Suprapubic skin (tissue), 4 donors: ENCODE measurements around the gene CD86. TPM values are rescaled to one million over a fixed set of nuclear protein-coding genes. Genes with fewer than 3 reads are reported as not detected.

Experiments
- DNase-seq, 2 donors: peaks; one replicate each; pipeline ENCODE4 v3.0.0-alpha.2; 2019; ENCODE audit warnings: low spot score in 2 of 2
- H3K27ac ChIP-seq: fragments of 200-600 bp; sonication (generic); one replicate; pipeline ENCODE4 v1.5.1; 2019
- H3K27me3 ChIP-seq: fragments of 200-600 bp; sonication (generic); one replicate; pipeline ENCODE4 v1.5.1; 2019
- H3K36me3 ChIP-seq: fragments of 200-600 bp; sonication (generic); one replicate; pipeline ENCODE4 v1.5.1; 2019
- H3K4me1 ChIP-seq: fragments of 200-600 bp; sonication (generic); one replicate; pipeline ENCODE4 v1.5.1; 2019
- H3K4me3 ChIP-seq: fragments of 200-600 bp; sonication (generic); one replicate; pipeline ENCODE4 v1.5.1; 2019; ENCODE audit warnings: mild to moderate bottlenecking
- H3K9me3 ChIP-seq: fragments of 200-600 bp; sonication (generic); one replicate; pipeline ENCODE4 v1.5.1; 2019
- CTCF ChIP-seq, 2 donors: fragments of 200-600 bp in 1 of 2; fragments of 450-650 bp in 1 of 2; sonication (generic) in 1 of 2; IDR thresholded peaks; one replicate each; pipeline ENCODE4 v1.5.1; 2016 to 2019; ENCODE audit warnings: antibody characterized with exemption in 2 of 2, mild to moderate bottlenecking in 1 of 2, moderate library complexity in 1 of 2
- EP300 ChIP-seq: sonication (generic); formaldehyde crosslinking; IDR thresholded peaks from one replicate; pipeline ENCODE4 v1.6.1; 2017; ENCODE audit warnings: antibody characterized with exemption
- POLR2A ChIP-seq, 2 donors: fragments of 450-650 bp; IDR thresholded peaks; one replicate each; pipeline ENCODE4 v1.6.1; 2017; ENCODE audit warnings: antibody characterized with exemption in 2 of 2, mild to moderate bottlenecking in 2 of 2, moderate library complexity in 2 of 2
- POLR2AphosphoS5 ChIP-seq, 3 donors: sonication (generic); formaldehyde crosslinking; IDR thresholded peaks; one replicate each; pipeline ENCODE4 v1.6.1; 2017; ENCODE audit warnings: antibody characterized with exemption in 3 of 3
- WGBS: methylation state at CpG from one replicate; pipeline ENCODE4 v1.1.5; 2018; 5-methylcytosine and 5-hydroxymethylcytosine counted together
- total RNA-seq, 4 donors: library from RNA; depleted of rRNA; stranded (reverse); fragments of >200 nt; gene quantifications; one replicate each; pipeline ENCODE4 v1.1.0, GENCODE V29; 2016

CD86 gene
- total RNA-seq, 4 donors from 2014 or later, result 2.2 to 12.2 (median 3.3) TPM

GRCh38 chr3:122021811-122022401, 33.3 kb upstream of the CD86 start, which contains the start of gene ILDR1:
Gene ILDR1 (minus strand): TSS chr3:122022247. CDS start chr3:122022077, 170 bp downstream.
- Histone ChIP-seq H3K36me3 (no peaks in the 10 kb centered on the region), H3K27me3 (peaks cover 7% of the 10 kb centered on the region), H3K4me3 (peak within 1 kb of the TSS; percentile 47), H3K27ac (peak within 1 kb of the TSS; percentile 35), H3K9me3 (no peaks in the 10 kb centered on the region), H3K4me1 (peaks cover 9% of the 10 kb centered on the region)
- no peak for DNase-seq
- 7% methylated on average over 34 of the region's 43 CpGs for WGBS
- TF ChIP-seq POLR2A (IDR thresholded peaks at IDR 0.05) (no peak), CTCF (IDR thresholded peaks at IDR 0.05) (no peak), POLR2AphosphoS5 (IDR thresholded peaks at IDR 0.05) (no peak), EP300 (no peak)

GRCh38 chr3:122023335-122023910, 31.7 kb upstream of the CD86 start:
- TF ChIP-seq EP300 (no peak), POLR2A (IDR thresholded peaks at IDR 0.05) (no peak), POLR2AphosphoS5 (IDR thresholded peaks at IDR 0.05) (no peak)
- Histone ChIP-seq H3K4me1 (peaks cover 9% of the 10 kb centered on the region), H3K27ac (no peak overlapping the region), H3K9me3 (no peaks in the 10 kb centered on the region), H3K36me3 (no peaks in the 10 kb centered on the region), H3K4me3 (no peak overlapping the region), H3K27me3 (peaks cover 7% of the 10 kb centered on the region)
- DNase-seq, result no peak
- 57% methylated on average over 8 of the region's 8 CpGs for WGBS

GRCh38 chr3:122024800-122025199, 30.4 kb upstream of the CD86 start:
- TF ChIP-seq EP300 (no peak), POLR2A (IDR thresholded peaks at IDR 0.05) (no peak), POLR2AphosphoS5 (IDR thresholded peaks at IDR 0.05) (no peak), CTCF (IDR thresholded peaks at IDR 0.05) (no peak)
- H3K36me3 ChIP-seq, result no peaks in the 10 kb centered on the region
- no peaks in the 10 kb centered on the region for H3K9me3 ChIP-seq
- WGBS, result 33% methylated on average over 2 of the region's 2 CpGs
- H3K27ac ChIP-seq, result no peak overlapping the region
- no peak for DNase-seq
- peaks cover 9% of the 10 kb centered on the region for H3K4me1 ChIP-seq
- H3K4me3 ChIP-seq, result no peak overlapping the region
- H3K27me3 ChIP-seq, result peaks cover 7% of the 10 kb centered on the region

DNA sequence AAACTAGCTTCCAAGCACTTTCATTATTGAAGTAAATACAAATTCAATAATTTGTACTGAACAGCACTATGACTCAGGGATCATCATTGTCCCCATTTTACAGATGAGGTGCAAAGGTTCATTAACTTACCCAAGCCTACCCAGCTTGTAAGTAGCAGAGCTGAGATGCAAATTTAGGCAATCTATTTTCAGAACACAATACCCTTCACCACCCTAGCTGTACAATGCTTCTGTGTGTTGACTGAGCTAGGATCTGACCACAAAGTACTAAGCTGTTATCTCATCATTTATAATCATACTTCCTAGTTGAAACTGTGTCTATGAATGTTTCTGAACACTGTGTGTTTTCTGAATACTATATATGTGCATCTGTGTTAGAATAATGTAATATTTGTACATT, 29.9 kb upstream of the CD86 start:
- Histone ChIP-seq H3K4me3 (no peak overlapping the region), H3K4me1 (peaks cover 9% of the 10 kb centered on the region), H3K27ac (no peak overlapping the region), H3K27me3 (peaks cover 7% of the 10 kb centered on the region), H3K9me3 (no peaks in the 10 kb centered on the region), H3K36me3 (no peaks in the 10 kb centered on the region)
- no peak for DNase-seq
- no peak for TF ChIP-seq CTCF (IDR thresholded peaks at IDR 0.05)
- TF ChIP-seq EP300, result no peak
- no peak for TF ChIP-seq POLR2AphosphoS5 (IDR thresholded peaks at IDR 0.05)
- TF ChIP-seq POLR2A (IDR thresholded peaks at IDR 0.05), result no peak

- TF ChIP-seq CTCF (IDR thresholded peaks at IDR 0.05) (no peak), EP300 (no peak), POLR2A (IDR thresholded peaks at IDR 0.05) (no peak), POLR2AphosphoS5 (IDR thresholded peaks at IDR 0.05) (no peak)
- Histone ChIP-seq H3K9me3 (no peaks in the 10 kb centered on the region), H3K4me3 (no peak overlapping the region), H3K27ac (no peak overlapping the region), H3K4me1 (no peaks in the 10 kb centered on the region), H3K36me3 (no peaks in the 10 kb centered on the region), H3K27me3 (no peaks in the 10 kb centered on the region)
- DNase-seq, result no peak
- 85% methylated on average over 3 of the region's 3 CpGs for WGBS
Measured at GRCh38 chr3:122030381-122031122, 24.6 kb upstream of the CD86 start.
